Mucosa of descending colon (tissue), 3 donors: Measurements from ENCODE around the gene RAB6B. TPM values are rescaled to one million over a fixed set of nuclear protein-coding genes. Genes with fewer than 3 reads are reported as not detected.

Experiments used
- ATAC-seq: fragments of 200-7000 bp; cut with Tn5 transposase; one replicate; pipeline ENCODE4 v1.9.1; 2020; ENCODE audit warnings: mild to moderate bottlenecking, moderate library complexity
- DNase-seq, 3 donors: peaks; one replicate each; pipeline ENCODE4 v3.0.0-alpha.2; 2020
- H3K36me3 ChIP-seq: fragments of 200-600 bp; one replicate; pipeline ENCODE4 v1.8.0; 2021; ENCODE audit warnings: low read depth, mild to moderate bottlenecking
- H3K4me1 ChIP-seq: fragments of 200-600 bp; one replicate; pipeline ENCODE4 v1.8.0; 2021; ENCODE audit warnings: low read depth, mild to moderate bottlenecking
- H3K4me3 ChIP-seq: fragments of 200-600 bp; one replicate; pipeline ENCODE4 v1.8.0; 2021; ENCODE audit warnings: mild to moderate bottlenecking
- H3K9me3 ChIP-seq: fragments of 200-600 bp; one replicate; pipeline ENCODE4 v1.8.0; 2021; ENCODE audit warnings: mild to moderate bottlenecking
- intact Hi-C, 2 donors: fragments of 100-400 bp; cut with DNase I in 1 of 2; cut with micrococcal nuclease in 1 of 2; formaldehyde crosslinking; loops; one replicate each; pipeline versions ENCODE4 v1.11.0 to v1.11.1; 2022; cut with DNase I, micrococcal nuclease
- total RNA-seq, 3 donors: library from RNA; stranded (reverse); fragmentation: NEBNext Ultra II Directional in 2 of 3; extraction: Animal tissue kit (Norgen Biotek cat#: 25700) in 2 of 3; gene quantifications; one replicate each; pipeline versions ENCODE4 v1.2.1 to v1.2.4, GENCODE V29; 2021 to 2023
- TF ChIP-seq, protein P1 (sequence below): fragments of 200-600 bp; IDR thresholded peaks from one replicate; pipeline ENCODE4 v1.8.0; 2022; ENCODE audit warnings: antibody characterized with exemption, mild to moderate bottlenecking
- donor health status: DM: no; HTN: no; CAD: no; lungs with moderate emphysema.
- donor health status: DM: no; HTN: no; CAD: no.
- donor health status: DM: no; HTN: yes; CAD: no.

RAB6B gene
- total RNA-seq, 3 donors from 2014 or later = 4.1 to 11.6 (median 4.8) TPM

DNA sequence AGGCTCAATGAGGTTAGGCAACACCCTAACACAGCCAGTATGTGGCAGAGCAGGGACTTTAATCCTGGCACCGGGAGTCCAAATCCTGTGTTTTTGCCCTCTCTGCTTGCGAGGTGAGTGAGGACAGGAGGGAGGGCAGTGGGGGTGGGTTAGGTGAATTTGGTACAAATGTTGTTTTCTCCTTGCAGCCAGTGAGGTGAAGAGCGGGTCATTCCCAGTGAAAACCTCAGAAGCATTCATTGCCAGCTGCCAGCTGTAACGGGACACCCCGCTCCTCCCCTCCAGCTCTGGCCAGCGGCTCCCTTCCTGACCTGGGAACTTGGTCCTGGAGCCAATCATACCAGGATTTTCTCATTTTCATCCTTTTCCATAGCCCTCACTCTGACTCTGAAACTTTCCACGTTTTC, 45.7 kb upstream of the RAB6B start:
- no peaks in the 10 kb centered on the region for H3K36me3 ChIP-seq
- DNase-seq = no peak
- TF ChIP-seq, protein P1, sequence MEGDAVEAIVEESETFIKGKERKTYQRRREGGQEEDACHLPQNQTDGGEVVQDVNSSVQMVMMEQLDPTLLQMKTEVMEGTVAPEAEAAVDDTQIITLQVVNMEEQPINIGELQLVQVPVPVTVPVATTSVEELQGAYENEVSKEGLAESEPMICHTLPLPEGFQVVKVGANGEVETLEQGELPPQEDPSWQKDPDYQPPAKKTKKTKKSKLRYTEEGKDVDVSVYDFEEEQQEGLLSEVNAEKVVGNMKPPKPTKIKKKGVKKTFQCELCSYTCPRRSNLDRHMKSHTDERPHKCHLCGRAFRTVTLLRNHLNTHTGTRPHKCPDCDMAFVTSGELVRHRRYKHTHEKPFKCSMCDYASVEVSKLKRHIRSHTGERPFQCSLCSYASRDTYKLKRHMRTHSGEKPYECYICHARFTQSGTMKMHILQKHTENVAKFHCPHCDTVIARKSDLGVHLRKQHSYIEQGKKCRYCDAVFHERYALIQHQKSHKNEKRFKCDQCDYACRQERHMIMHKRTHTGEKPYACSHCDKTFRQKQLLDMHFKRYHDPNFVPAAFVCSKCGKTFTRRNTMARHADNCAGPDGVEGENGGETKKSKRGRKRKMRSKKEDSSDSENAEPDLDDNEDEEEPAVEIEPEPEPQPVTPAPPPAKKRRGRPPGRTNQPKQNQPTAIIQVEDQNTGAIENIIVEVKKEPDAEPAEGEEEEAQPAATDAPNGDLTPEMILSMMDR = no peak
- intact Hi-C loops = no loop called here
- H3K9me3 ChIP-seq = no peaks in the 10 kb centered on the region
- peaks cover 3% of the 10 kb centered on the region for H3K4me1 ChIP-seq
- H3K4me3 ChIP-seq = no peak overlapping the region
- ATAC-seq = no peak

DNA sequence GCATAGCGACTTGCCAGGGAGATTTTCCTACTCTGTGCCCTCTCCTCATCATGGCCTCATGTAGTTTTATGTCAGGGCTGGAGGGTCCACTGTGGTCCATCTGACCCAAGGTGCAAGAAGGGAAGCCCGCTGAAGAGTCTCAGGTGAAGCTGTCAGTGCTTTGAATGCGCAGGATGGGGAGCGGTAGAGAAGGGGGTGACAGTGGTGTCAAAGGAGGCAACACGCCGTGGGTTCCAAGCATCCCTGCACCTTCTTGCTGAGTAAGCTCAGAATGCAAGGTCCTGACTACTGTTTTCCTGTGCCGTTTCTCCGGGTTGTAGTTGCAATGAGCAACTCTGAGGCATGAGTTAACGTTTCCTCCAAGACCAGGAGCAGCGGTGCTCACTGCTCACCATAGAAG, 44.9 kb upstream of the RAB6B start:
- H3K9me3 ChIP-seq = no peaks in the 10 kb centered on the region
- TF ChIP-seq, protein P1 = no peak
- no peak for ATAC-seq
- intact Hi-C loops = no loop called here
- DNase-seq = no peak
- H3K36me3 ChIP-seq = no peaks in the 10 kb centered on the region
- H3K4me1 ChIP-seq = peaks cover 3% of the 10 kb centered on the region
- no peak overlapping the region for H3K4me3 ChIP-seq

DNA sequence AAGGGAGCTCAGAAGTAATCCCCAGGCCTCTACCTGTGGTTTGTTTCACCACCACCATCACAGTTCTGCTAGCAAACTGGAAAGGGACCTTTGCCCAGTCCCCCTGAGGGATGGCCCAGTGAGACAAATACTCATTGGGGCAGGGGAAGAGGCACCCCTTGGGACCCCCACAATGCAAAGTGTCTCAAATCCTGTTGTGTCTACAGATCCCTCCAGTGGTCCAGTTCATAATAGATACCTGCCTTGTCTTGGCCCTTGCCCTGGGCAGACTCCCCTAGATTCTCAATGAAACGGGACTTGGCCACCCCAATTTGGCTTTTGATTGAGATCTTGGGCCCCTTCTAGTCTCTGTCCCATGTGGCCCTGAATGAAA, 43.8 kb upstream of the RAB6B start:
- Histone ChIP-seq H3K9me3 (no peaks in the 10 kb centered on the region), H3K4me1 (peaks cover 10% of the 10 kb centered on the region), H3K4me3 (no peak overlapping the region), H3K36me3 (no peaks in the 10 kb centered on the region)
- DNase-seq (no peak), ATAC-seq (no peak)
- TF ChIP-seq, protein P1 = no peak
- intact Hi-C loops = no loop called here

DNA sequence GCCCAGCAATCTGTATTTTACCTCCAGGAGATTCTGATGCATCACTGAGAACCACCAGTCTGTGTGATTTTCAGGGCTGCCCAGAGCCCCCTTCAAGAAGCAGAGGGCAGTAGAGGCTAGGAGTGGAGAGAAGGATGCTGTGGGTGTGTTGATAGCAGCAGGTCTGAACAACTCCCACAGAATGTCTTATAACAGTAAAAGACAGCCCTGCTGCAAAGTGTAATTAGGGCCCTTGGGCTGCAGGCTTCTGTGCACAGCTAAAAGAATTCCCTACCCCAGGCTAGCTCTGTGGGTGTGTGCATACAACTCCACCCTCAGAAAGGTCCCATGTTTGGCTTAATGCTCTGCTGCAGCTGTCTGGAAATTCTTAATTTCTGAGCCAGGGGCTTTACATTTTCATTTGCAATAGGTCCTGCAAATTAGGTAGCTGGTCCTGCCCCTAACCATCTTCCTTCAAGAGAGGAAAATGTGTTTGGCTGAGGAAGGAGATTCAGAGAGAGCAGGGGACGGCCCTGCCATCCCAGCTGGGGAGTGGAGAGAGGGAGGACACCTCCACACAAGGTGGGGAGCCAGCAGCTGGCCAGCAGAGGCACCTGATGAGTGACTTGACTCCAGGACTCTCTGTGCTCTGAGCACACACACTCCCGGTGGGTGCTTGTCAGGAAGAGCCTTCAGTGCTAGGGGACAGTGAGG, 43.2 kb upstream of the RAB6B start:
- TF ChIP-seq, protein P1 = no peak
- H3K4me3 ChIP-seq = no peak overlapping the region
- ATAC-seq = no peak
- peaks cover 7% of the 10 kb centered on the region for H3K4me1 ChIP-seq
- intact Hi-C loops = no loop called here
- no peaks in the 10 kb centered on the region for H3K9me3 ChIP-seq
- H3K36me3 ChIP-seq = no peaks in the 10 kb centered on the region
- DNase-seq = no peak

DNA sequence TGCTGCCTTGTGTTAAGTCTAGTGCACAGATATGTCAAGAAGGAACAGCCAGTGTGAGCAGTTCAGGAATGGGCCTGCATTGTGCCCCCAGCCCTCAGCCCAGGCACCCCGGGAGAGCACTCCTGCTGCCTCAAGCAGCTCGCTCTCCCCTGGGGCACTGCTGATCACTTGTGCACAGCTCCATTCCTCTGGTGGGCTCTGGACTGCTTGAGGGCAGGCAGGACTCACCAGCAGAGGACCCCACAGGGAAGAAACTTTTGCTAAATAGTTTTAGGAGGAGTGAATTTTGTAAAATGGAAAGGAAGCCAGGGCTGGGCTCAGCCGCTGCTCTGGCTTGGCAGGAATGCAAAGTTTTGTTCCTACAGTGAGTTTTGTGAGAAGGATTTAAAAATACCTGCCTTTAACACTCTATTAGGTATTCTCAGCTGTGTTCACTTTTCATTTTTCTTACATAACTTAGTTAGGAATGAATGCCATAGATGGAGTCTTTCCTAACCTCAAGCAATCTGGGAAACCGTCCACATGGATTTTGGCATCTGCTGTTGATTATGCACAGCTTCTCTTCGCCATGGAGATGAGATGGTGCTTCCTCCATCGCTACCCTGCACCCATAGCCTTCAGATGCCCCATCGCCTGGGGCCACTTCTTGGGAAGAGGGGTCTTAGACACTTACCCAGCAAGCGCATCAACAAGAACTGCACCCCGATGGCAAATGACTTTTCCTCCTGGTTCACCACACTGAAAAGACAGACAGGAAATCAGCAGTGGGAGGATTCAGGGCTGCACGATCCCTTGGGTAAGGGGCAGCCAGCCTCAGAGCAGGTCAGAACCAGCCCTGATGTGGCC, 42.3 kb upstream of the RAB6B start:
- TF ChIP-seq, protein P1 = no peak
- intact Hi-C loops = no loop called here
- H3K9me3 ChIP-seq = no peaks in the 10 kb centered on the region
- no peak for ATAC-seq
- H3K4me3 ChIP-seq = no peak overlapping the region
- H3K4me1 ChIP-seq = peaks cover 7% of the 10 kb centered on the region
- H3K36me3 ChIP-seq = no peaks in the 10 kb centered on the region
- DNase-seq = no peak
